ENCODE measurements around the gene PLXNA4. TPM values are rescaled to one million over a fixed set of nuclear protein-coding genes. Genes with fewer than 3 reads are reported as not detected.

PLXNA4 gene
- total RNA-seq, 1 experiment from 2014 or later, result 1.0 TPM

GRCh38 chr7:132503415-132503814 lies 72.9 kb downstream of the PLXNA4 start:
- Histone ChIP-seq H3F3A (ENCODE audit: insufficient read depth, low read depth) (no peaks in the 10 kb centered on the region), H3K9me3 (ENCODE audit: insufficient read depth, low read depth) (no peaks in the 10 kb centered on the region), H3K4me3 (no peak overlapping the region), H3K27ac (no peak overlapping the region), H3K4me1 (replicated peaks; ENCODE audit: insufficient read depth) (no peaks in the 10 kb centered on the region), H3K4me2 (no peak overlapping the region), H4K20me1 (ENCODE audit: insufficient read depth) (no peaks in the 10 kb centered on the region), H3K9me2 (ENCODE audit: insufficient read depth) (no peaks in the 10 kb centered on the region), H2AFZ (no peak overlapping the region), H3K36me3 (ENCODE audit: low read depth) (no peaks in the 10 kb centered on the region), H3K79me2 (ENCODE audit: low read depth) (no peaks in the 10 kb centered on the region), H3K27me3 (ENCODE audit: insufficient read depth, low read depth) (peaks cover 93% of the 10 kb centered on the region)
- TF ChIP-seq EZH2 (IDR thresholded peaks at IDR 0.05; ENCODE audit: low read depth), result no peak
- TF ChIP-seq CTCF (conservative IDR thresholded peaks at IDR 0.05), result no peak
- CTCF ChIA-PET, result no interaction called here
- POLR2A ChIA-PET (ENCODE audit: unreplicated experiment), result no interaction called here
- no TSS peak for BruUV-seq (replicated peaks)
- no peak for DNase-seq
- intact Hi-C loops (cut with micrococcal nuclease; ENCODE audit: unreplicated experiment), result no loop called here

- H3K9me2 ChIP-seq (ENCODE audit: insufficient read depth), result no peaks in the 10 kb centered on the region
- H3K27ac ChIP-seq, result no peak overlapping the region
- no peaks in the 10 kb centered on the region for H3K36me3 ChIP-seq (ENCODE audit: low read depth)
- ChIA-PET CTCF (no interaction called here), POLR2A (ENCODE audit: unreplicated experiment) (no interaction called here)
- H3K4me1 ChIP-seq (replicated peaks; ENCODE audit: insufficient read depth), result no peaks in the 10 kb centered on the region
- H2AFZ ChIP-seq, result no peak overlapping the region
- DNase-seq, result no peak
- intact Hi-C loops (cut with micrococcal nuclease; ENCODE audit: unreplicated experiment), result no loop called here
- H3K79me2 ChIP-seq (ENCODE audit: low read depth), result no peaks in the 10 kb centered on the region
- no peaks in the 10 kb centered on the region for H3F3A ChIP-seq (ENCODE audit: insufficient read depth, low read depth)
- BruUV-seq (replicated peaks), result no TSS peak
- no peak overlapping the region for H3K4me3 ChIP-seq
- TF ChIP-seq CTCF (conservative IDR thresholded peaks at IDR 0.05), result no peak
- no peak for TF ChIP-seq EZH2 (IDR thresholded peaks at IDR 0.05; ENCODE audit: low read depth)
- peaks cover 88% of the 10 kb centered on the region for H3K27me3 ChIP-seq (ENCODE audit: insufficient read depth, low read depth)
- no peaks in the 10 kb centered on the region for H3K9me3 ChIP-seq (ENCODE audit: insufficient read depth, low read depth)
- no peak overlapping the region for H3K4me2 ChIP-seq
- no peaks in the 10 kb centered on the region for H4K20me1 ChIP-seq (ENCODE audit: insufficient read depth)
Measured at GRCh38 chr7:132501956-132502355, 74.3 kb downstream of the PLXNA4 start.

GRCh38 chr7:132500727-132501440 lies 75.4 kb downstream of the PLXNA4 start:
- no peaks in the 10 kb centered on the region for H3K79me2 ChIP-seq (ENCODE audit: low read depth)
- H3K27ac ChIP-seq, result no peak overlapping the region
- H3K4me2 ChIP-seq, result no peak overlapping the region
- H3K27me3 ChIP-seq (ENCODE audit: insufficient read depth, low read depth), result peaks cover 82% of the 10 kb centered on the region
- POLR2A ChIA-PET (ENCODE audit: unreplicated experiment), result no interaction called here
- no peaks in the 10 kb centered on the region for H3K9me2 ChIP-seq (ENCODE audit: insufficient read depth)
- H3K4me1 ChIP-seq (replicated peaks; ENCODE audit: insufficient read depth), result no peaks in the 10 kb centered on the region
- H4K20me1 ChIP-seq (ENCODE audit: insufficient read depth), result no peaks in the 10 kb centered on the region
- DNase-seq, result no peak
- TF ChIP-seq EZH2 (IDR thresholded peaks at IDR 0.05; ENCODE audit: low read depth), result no peak
- no peak for TF ChIP-seq CTCF (conservative IDR thresholded peaks at IDR 0.05)
- no peak overlapping the region for H2AFZ ChIP-seq
- BruUV-seq (replicated peaks), result no TSS peak
- H3F3A ChIP-seq (ENCODE audit: insufficient read depth, low read depth), result no peaks in the 10 kb centered on the region
- no peak overlapping the region for H3K4me3 ChIP-seq
- CTCF ChIA-PET, result no interaction called here
- no peaks in the 10 kb centered on the region for H3K36me3 ChIP-seq (ENCODE audit: low read depth)
- no peaks in the 10 kb centered on the region for H3K9me3 ChIP-seq (ENCODE audit: insufficient read depth, low read depth)
- intact Hi-C loops (cut with micrococcal nuclease; ENCODE audit: unreplicated experiment), result no loop called here

All from PC-9 (cell line).